Middle frontal gyrus (tissue), 1 donor: Measurements from ENCODE around the gene CACNA1D.
"Not testable (repeated sequence)": the region's sequence is repeated elsewhere in the genome, so short reads cannot be mapped to it uniquely, and the experiment has no call there.

Source experiments
- DNase-seq: peaks from one replicate; pipeline ENCODE4 v3.0.0-alpha.2; 2015; ENCODE audit warnings: low spot score; ENCODE audit errors: extremely low spot score

CACNA1D gene

GRCh38 chr3:53650928-53651661 is 156.7 kb downstream of the CACNA1D start:
- DNase-seq = no peak

- DNase-seq = no peak
These were observed 157.5 kb downstream of the CACNA1D start for GRCh38 chr3:53651927-53652326.

- DNase-seq = no peak
These were observed 163.2 kb downstream of the CACNA1D start for GRCh38 chr3:53657651-53658050.

- no peak for DNase-seq
These were observed 164.3 kb downstream of the CACNA1D start for GRCh38 chr3:53658613-53659193.

GRCh38 chr3:53659996-53660395 is 165.6 kb downstream of the CACNA1D start:
- no peak for DNase-seq

- no peak for DNase-seq
These were observed 167.1 kb downstream of the CACNA1D start for GRCh38 chr3:53661480-53661879.

- not testable (repeated sequence) for DNase-seq
These were observed 170.4 kb downstream of the CACNA1D start for GRCh38 chr3:53664812-53665211.

GRCh38 chr3:53665608-53666425 is 171.4 kb downstream of the CACNA1D start:
- no peak for DNase-seq

- DNase-seq = no peak
These were observed 174.5 kb downstream of the CACNA1D start for GRCh38 chr3:53668872-53669271.

- no peak for DNase-seq
These were observed 176.3 kb downstream of the CACNA1D start for GRCh38 chr3:53670721-53671120.

- DNase-seq = no peak
These were observed 177.0 kb downstream of the CACNA1D start for GRCh38 chr3:53671192-53671960.

- DNase-seq = no peak
These were observed 177.5 kb downstream of the CACNA1D start for GRCh38 chr3:53671961-53672299.

GRCh38 chr3:53672981-53673380 is 178.6 kb downstream of the CACNA1D start:
- no peak for DNase-seq

GRCh38 chr3:53673722-53674350 is 179.4 kb downstream of the CACNA1D start:
- DNase-seq = no peak

GRCh38 chr3:53674582-53674981 is 180.2 kb downstream of the CACNA1D start:
- DNase-seq = no peak

GRCh38 chr3:53675022-53675697 is 180.7 kb downstream of the CACNA1D start:
- DNase-seq = no peak

GRCh38 chr3:53675942-53676341 is 181.5 kb downstream of the CACNA1D start:
- no peak for DNase-seq

- no peak for DNase-seq
These were observed 183.0 kb downstream of the CACNA1D start for GRCh38 chr3:53677413-53677812.

- DNase-seq = no peak
These were observed 185.6 kb downstream of the CACNA1D start for GRCh38 chr3:53680028-53680427.

GRCh38 chr3:53682807-53683206 is 188.4 kb downstream of the CACNA1D start:
- DNase-seq = no peak

GRCh38 chr3:53688066-53688465 is 193.7 kb downstream of the CACNA1D start:
- DNase-seq = no peak
